K562 (cell line): ENCODE measurements around the gene DHX40. TPM values are rescaled to one million over a fixed set of nuclear protein-coding genes. Genes with fewer than 3 reads are reported as not detected.

ENCODE experiments used
- ATAC-seq: fragments of 200-7000 bp; cut with Tn5 transposase; 3 replicates; pipeline ENCODE4 v1.9.1; 2020; ENCODE audit warnings: moderate library complexity
- BruUV-seq: library from RNA; stranded (reverse); fragments of 400-500 nt; replicated peaks from 2 replicates; lab custom pipeline; 2021; lab: Mats Ljungman, UMichigan
- CTCF ChIA-PET: fragments of 300-600 bp; formaldehyde crosslinking; extraction: SDS; loops from one replicate; lab custom pipeline; 2021; ENCODE audit warnings: low intra/inter-chr PET ratio; lab: Yijun Ruan, JAX
- POLR2A ChIA-PET: fragments of 300-600, 350-650 bp; sonication (Branson Sonifier 250); formaldehyde crosslinking; extraction: SDS; loops from one replicate; lab custom pipeline; 2021; ENCODE audit warnings: antibody characterized with exemption, inconsistent platforms; lab: Yijun Ruan, JAX
- DNase-seq, 4 experiments: peaks; one replicate each; pipeline versions ENCODE4 v3.0.0 to v3.0.0-alpha.2; 2011 to 2018; ENCODE audit warnings: low spot score in 3 of 4, mixed read lengths in 3 of 4; ENCODE audit errors: extremely low read depth in 1 of 4
- FAIRE-seq: peaks from 2 replicates; lab custom pipeline; 2011; peaks lifted over from hg19 to GRCh38; lab: Jason Lieb, UNC
- H2AFZ ChIP-seq: 2 replicates; pipeline ENCODE4 v1.6.0; 2011; ENCODE audit warnings: low read depth, low read length, control low read depth, inconsistent platforms
- H3K27ac ChIP-seq: fragments of 200-600 bp; 3 replicates; pipeline ENCODE4 v1.8.0; 2011; ENCODE audit warnings: low read depth, mild to moderate bottlenecking, control low read depth, inconsistent platforms, low read length, moderate library complexity, mixed read lengths; ENCODE audit errors: extremely low read depth
- H3K27me3 ChIP-seq, 2 experiments: fragments of 300-600 bp in 1 of 2; 2 replicates in 1 of 2; 3 replicates in 1 of 2; pipeline versions ENCODE4 v1.6.0 to v1.8.0; 2011; ENCODE audit warnings: inconsistent platforms in 2 of 2, low read length in 2 of 2, mild to moderate bottlenecking in 1 of 2, mixed read lengths in 1 of 2, moderate library complexity in 1 of 2; ENCODE audit not compliant: control insufficient read depth in 2 of 2, insufficient read depth in 2 of 2
- H3K36me3 ChIP-seq: fragments of 300-600 bp; 3 replicates; pipeline ENCODE4 v1.8.0; 2011; ENCODE audit warnings: mild to moderate bottlenecking, low read length, inconsistent platforms; ENCODE audit not compliant: control insufficient read depth, insufficient read depth
- H3K4me1 ChIP-seq, 2 experiments: fragments of 200-600 bp in 1 of 2; replicated peaks in 1 of 2; 2 replicates in 1 of 2; 3 replicates in 1 of 2; pipeline versions ENCODE4 v1.5.1 to v1.8.0; 2011; ENCODE audit warnings: inconsistent platforms in 2 of 2, low read length in 2 of 2, mild to moderate bottlenecking in 1 of 2, mixed read lengths in 1 of 2, moderate library complexity in 1 of 2; ENCODE audit not compliant: control insufficient read depth in 2 of 2, insufficient read depth in 2 of 2
- H3K4me2 ChIP-seq: 2 replicates; pipeline ENCODE4 v1.6.1; 2011; ENCODE audit warnings: low read length, control low read depth, inconsistent platforms, mixed read lengths; ENCODE audit not compliant: insufficient read depth
- H3K4me3 ChIP-seq: fragments of 200-600 bp; sonication (generic), shearing (Covaris generic); 2 replicates; pipeline ENCODE4 v1.5.1; 2016; ENCODE audit warnings: control low read depth, inconsistent platforms
- H3K79me2 ChIP-seq: fragments of 200-600 bp; 3 replicates; pipeline ENCODE4 v1.8.0; 2011; ENCODE audit warnings: low read length, inconsistent platforms; ENCODE audit not compliant: control insufficient read depth, insufficient read depth
- H3K9ac ChIP-seq, 2 experiments: 2 replicates each; pipeline versions ENCODE4 v1.6.0 to v1.6.1; 2011; ENCODE audit warnings: low read depth in 2 of 2, low read length in 2 of 2, control low read depth in 1 of 2, inconsistent platforms in 1 of 2, mild to moderate bottlenecking in 1 of 2, mixed read lengths in 1 of 2; ENCODE audit not compliant: insufficient read depth in 1 of 2
- H3K9me1 ChIP-seq: one replicate; pipeline ENCODE4 v1.6.0; 2011; ENCODE audit warnings: inconsistent platforms, mild to moderate bottlenecking, low read length, moderate library complexity; ENCODE audit not compliant: control insufficient read depth, insufficient read depth
- H3K9me3 ChIP-seq: replicated peaks from 2 replicates; pipeline ENCODE4 v1.5.1; 2011; ENCODE audit warnings: low read depth, low read length, inconsistent platforms; ENCODE audit not compliant: control insufficient read depth, insufficient read depth
- H4K20me1 ChIP-seq: replicated peaks from 2 replicates; pipeline ENCODE4 v1.6.1; 2011; ENCODE audit warnings: low read length, inconsistent platforms, mixed read lengths; ENCODE audit not compliant: control insufficient read depth, insufficient read depth
- CREB3L1 ChIP-seq: fragments of 450-650 bp; IDR thresholded peaks from 2 replicates; pipeline ENCODE4 v1.6.1; 2014; ENCODE audit warnings: low read depth, mild to moderate bottlenecking, moderate library complexity, borderline replicate concordance
- DLX4 ChIP-seq: fragments of 250-450 bp; sonication (Bioruptor Pico); IDR thresholded peaks from 2 replicates; pipeline ENCODE4 v1.6.1; 2021; ENCODE audit warnings: mild to moderate bottlenecking
- FOSL1 ChIP-seq: fragments of 200-800 bp; sonication (Bioruptor generic); conservative IDR thresholded peaks from 2 replicates; pipeline ENCODE4 v1.6.1; 2016; ENCODE audit warnings: missing genetic modification characterization, missing compliant biosample characterization
- FOXJ2 ChIP-seq: fragments of 200-800 bp; sonication (Bioruptor generic); IDR thresholded peaks from 2 replicates; pipeline ENCODE4 v1.6.1; 2016; ENCODE audit warnings: missing genetic modification characterization, missing compliant biosample characterization
- GATAD2B ChIP-seq: fragments of 450-650 bp; IDR thresholded peaks from 2 replicates; pipeline ENCODE4 v1.6.1; 2017; ENCODE audit warnings: mild to moderate bottlenecking, borderline replicate concordance
- HLTF ChIP-seq: fragments of 450-650 bp; IDR thresholded peaks from 2 replicates; pipeline ENCODE4 v1.6.1; 2016
- MTA2 ChIP-seq: fragments of 450-650 bp; IDR thresholded peaks from 2 replicates; pipeline ENCODE4 v1.6.1; 2016; ENCODE audit warnings: low read depth
- NFRKB ChIP-seq: fragments of 450-650 bp; IDR thresholded peaks from 2 replicates; pipeline ENCODE4 v1.6.1; 2016; ENCODE audit warnings: low read depth
- PHB ChIP-seq: fragments of 250-450 bp; sonication (Bioruptor Pico); IDR thresholded peaks from 2 replicates; pipeline ENCODE4 v1.5.0; 2021
- PRMT5 ChIP-seq: sonication (generic); formaldehyde crosslinking; IDR thresholded peaks from 2 replicates; pipeline ENCODE4 v1.5.0; 2020; ENCODE audit warnings: missing genetic modification reagents
- ZNF408 ChIP-seq: fragments of 250-450 bp; sonication (Bioruptor Pico); IDR thresholded peaks from 2 replicates; pipeline ENCODE4 v1.4.0; 2020; ENCODE audit warnings: low read depth, mild to moderate bottlenecking, moderate library complexity
- ZNF431 ChIP-seq: sonication (generic); formaldehyde crosslinking; IDR thresholded peaks from 2 replicates; pipeline ENCODE4 v1.8.0; 2022; ENCODE audit warnings: mild to moderate bottlenecking, missing genetic modification reagents
- in situ Hi-C: fragments of 300-500 bp; cut with MboI; formaldehyde crosslinking; loops from 4 replicates; pipeline ENCODE4 v1.15.0; 2018; ENCODE audit warnings: inconsistent platforms, mixed read lengths
- intact Hi-C: fragments of 100-400 bp; cut with micrococcal nuclease; formaldehyde crosslinking; loops from 2 replicates; pipeline ENCODE4 v1.14.2; 2022
- polyA plus RNA-seq, 8 experiments: library from polyadenylated mRNA; depleted of rRNA in 4 of 8; stranded (reverse) in 5 of 8; unstranded in 3 of 8; fragments of >200 nt; fragmentation: Nextera tagmentation in 2 of 8; fragmentation: Illumina TruSeq in 1 of 8; extraction: Ambion mirVana in 2 of 8; extraction: Trizol in 1 of 8; gene quantifications; 2 replicates each; pipeline versions ENCODE4 v1.2.1 to v1.2.3, GENCODE V29; 2011 to 2014; ENCODE audit warnings: inconsistent platforms in 1 of 8, missing spikeins in 1 of 8
- total RNA-seq, 7 experiments: library from RNA; depleted of rRNA in 6 of 7; stranded (reverse); fragments of >200 nt in 6 of 7; fragmentation: Illumina TruSeq in 2 of 7; extraction: Trizol in 2 of 7; gene quantifications; 2 replicates each; pipeline versions ENCODE4 v1.2.1 to v1.2.3, GENCODE V29; 2011 to 2021; ENCODE audit warnings: low replicate concordance in 1 of 7
- TF ChIP-seq, protein P1 (sequence below): fragments of 200-800 bp; sonication (Bioruptor generic); IDR thresholded peaks from 2 replicates; pipeline ENCODE4 v1.6.1; 2016; ENCODE audit warnings: missing genetic modification characterization, missing compliant biosample characterization
- TF ChIP-seq, protein P2 (sequence below): fragments of 450-650 bp; IDR thresholded peaks from 2 replicates; pipeline ENCODE4 v1.6.1; 2016; ENCODE audit warnings: borderline replicate concordance

DHX40 gene
- total and polyA plus RNA-seq, 9 of the 15 experiments (the other 6 are each of a cell fraction or from before 2014, with no cell fraction given) = 7.2 to 38.6 (median 18.7) TPM

- no peaks in the 10 kb centered on the region for H3K27me3 ChIP-seq
- no peak overlapping the region for H3K9ac ChIP-seq
- ATAC-seq (no peak), FAIRE-seq (no peak), DNase-seq (no peak)
- no peak overlapping the region for H3K4me3 ChIP-seq
- no peaks in the 10 kb centered on the region for H3K79me2 ChIP-seq
- H3K4me2 ChIP-seq = no peak overlapping the region
- no peaks in the 10 kb centered on the region; a peak in 1 of 5 replicates for H3K4me1 ChIP-seq
- in situ Hi-C loops = no loop called here
- no peaks in the 10 kb centered on the region for H3K9me3 ChIP-seq
- no peaks in the 10 kb centered on the region for H4K20me1 ChIP-seq
- no peaks in the 10 kb centered on the region for H3K9me1 ChIP-seq
- CTCF ChIA-PET = no interaction called here
- POLR2A ChIA-PET = interaction anchor here (1.4 kb wide), 1 partner anchor 14 kb away, joined by 4 read pairs; no protein-coding TSS in a partner anchor
- no peak overlapping the region for H2AFZ ChIP-seq
- H3K27ac ChIP-seq = no peak overlapping the region
- no peaks in the 10 kb centered on the region for H3K36me3 ChIP-seq
- intact Hi-C loops = no loop called here
- BruUV-seq = no TSS peak
- TF ChIP-seq ZNF408 (no peak), PRMT5 (CRISPR knock-in tag) (no peak), FOXJ2 (no peak), HLTF (0 out of 2 replicates have a peak, but pooled peaks have one; percentile 54), FOSL1 (tag) (no peak), ZNF431 (CRISPR knock-in tag) (no peak), NFRKB (no peak), GATAD2B (no peak), MTA2 (no peak), CREB3L1 (no peak), PHB (CRISPR knock-in tag) (no peak), DLX4 (CRISPR knock-in tag) (no peak)
- TF ChIP-seq, protein P1, sequence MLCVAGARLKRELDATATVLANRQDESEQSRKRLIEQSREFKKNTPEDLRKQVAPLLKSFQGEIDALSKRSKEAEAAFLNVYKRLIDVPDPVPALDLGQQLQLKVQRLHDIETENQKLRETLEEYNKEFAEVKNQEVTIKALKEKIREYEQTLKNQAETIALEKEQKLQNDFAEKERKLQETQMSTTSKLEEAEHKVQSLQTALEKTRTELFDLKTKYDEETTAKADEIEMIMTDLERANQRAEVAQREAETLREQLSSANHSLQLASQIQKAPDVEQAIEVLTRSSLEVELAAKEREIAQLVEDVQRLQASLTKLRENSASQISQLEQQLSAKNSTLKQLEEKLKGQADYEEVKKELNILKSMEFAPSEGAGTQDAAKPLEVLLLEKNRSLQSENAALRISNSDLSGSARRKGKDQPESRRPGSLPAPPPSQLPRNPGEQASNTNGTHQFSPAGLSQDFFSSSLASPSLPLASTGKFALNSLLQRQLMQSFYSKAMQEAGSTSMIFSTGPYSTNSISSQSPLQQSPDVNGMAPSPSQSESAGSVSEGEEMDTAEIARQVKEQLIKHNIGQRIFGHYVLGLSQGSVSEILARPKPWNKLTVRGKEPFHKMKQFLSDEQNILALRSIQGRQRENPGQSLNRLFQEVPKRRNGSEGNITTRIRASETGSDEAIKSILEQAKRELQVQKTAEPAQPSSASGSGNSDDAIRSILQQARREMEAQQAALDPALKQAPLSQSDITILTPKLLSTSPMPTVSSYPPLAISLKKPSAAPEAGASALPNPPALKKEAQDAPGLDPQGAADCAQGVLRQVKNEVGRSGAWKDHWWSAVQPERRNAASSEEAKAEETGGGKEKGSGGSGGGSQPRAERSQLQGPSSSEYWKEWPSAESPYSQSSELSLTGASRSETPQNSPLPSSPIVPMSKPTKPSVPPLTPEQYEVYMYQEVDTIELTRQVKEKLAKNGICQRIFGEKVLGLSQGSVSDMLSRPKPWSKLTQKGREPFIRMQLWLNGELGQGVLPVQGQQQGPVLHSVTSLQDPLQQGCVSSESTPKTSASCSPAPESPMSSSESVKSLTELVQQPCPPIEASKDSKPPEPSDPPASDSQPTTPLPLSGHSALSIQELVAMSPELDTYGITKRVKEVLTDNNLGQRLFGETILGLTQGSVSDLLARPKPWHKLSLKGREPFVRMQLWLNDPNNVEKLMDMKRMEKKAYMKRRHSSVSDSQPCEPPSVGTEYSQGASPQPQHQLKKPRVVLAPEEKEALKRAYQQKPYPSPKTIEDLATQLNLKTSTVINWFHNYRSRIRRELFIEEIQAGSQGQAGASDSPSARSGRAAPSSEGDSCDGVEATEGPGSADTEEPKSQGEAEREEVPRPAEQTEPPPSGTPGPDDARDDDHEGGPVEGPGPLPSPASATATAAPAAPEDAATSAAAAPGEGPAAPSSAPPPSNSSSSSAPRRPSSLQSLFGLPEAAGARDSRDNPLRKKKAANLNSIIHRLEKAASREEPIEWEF = no peak
- TF ChIP-seq, protein P2, sequence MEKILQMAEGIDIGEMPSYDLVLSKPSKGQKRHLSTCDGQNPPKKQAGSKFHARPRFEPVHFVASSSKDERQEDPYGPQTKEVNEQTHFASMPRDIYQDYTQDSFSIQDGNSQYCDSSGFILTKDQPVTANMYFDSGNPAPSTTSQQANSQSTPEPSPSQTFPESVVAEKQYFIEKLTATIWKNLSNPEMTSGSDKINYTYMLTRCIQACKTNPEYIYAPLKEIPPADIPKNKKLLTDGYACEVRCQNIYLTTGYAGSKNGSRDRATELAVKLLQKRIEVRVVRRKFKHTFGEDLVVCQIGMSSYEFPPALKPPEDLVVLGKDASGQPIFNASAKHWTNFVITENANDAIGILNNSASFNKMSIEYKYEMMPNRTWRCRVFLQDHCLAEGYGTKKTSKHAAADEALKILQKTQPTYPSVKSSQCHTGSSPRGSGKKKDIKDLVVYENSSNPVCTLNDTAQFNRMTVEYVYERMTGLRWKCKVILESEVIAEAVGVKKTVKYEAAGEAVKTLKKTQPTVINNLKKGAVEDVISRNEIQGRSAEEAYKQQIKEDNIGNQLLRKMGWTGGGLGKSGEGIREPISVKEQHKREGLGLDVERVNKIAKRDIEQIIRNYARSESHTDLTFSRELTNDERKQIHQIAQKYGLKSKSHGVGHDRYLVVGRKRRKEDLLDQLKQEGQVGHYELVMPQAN = 0 out of 2 replicates have a peak, but pooled peaks have one; percentile 35
These were observed 27.1 kb upstream of the DHX40 start for GRCh38 chr17:59538195-59538909.
